ENCODE data around the gene SCRN1. TPM values are rescaled to one million over a fixed set of nuclear protein-coding genes. Genes with fewer than 3 reads are reported as not detected.

SCRN1 gene
- total and polyA plus RNA-seq, 4 donors, result 78.2 to 185 (median 147) TPM

GRCh38 chr7:29889288-29889687, 100.3 kb downstream of the SCRN1 start:
- no peak overlapping the region for H3K4me3 ChIP-seq (ENCODE audit: low read depth, low read length)
- peaks cover 30% of the 10 kb centered on the region for H3K36me3 ChIP-seq (ENCODE audit: control insufficient read depth, insufficient read depth, low read length)
- DNase-seq (ENCODE audit: low read depth in 4 of 6, low spot score in 6 of 6), result no peak
- WGBS (ENCODE audit: insufficient coverage), result 94% methylated on average over 4 of the region's 5 CpGs
- no peak overlapping the region for H3K27ac ChIP-seq (ENCODE audit: low read depth, low read length)
- H3K9me3 ChIP-seq (ENCODE audit: control insufficient read depth, insufficient read depth, low read length), result no peaks in the 10 kb centered on the region
- H3K27me3 ChIP-seq (ENCODE audit: control insufficient read depth, insufficient read depth, low read length), result no peaks in the 10 kb centered on the region
- peaks cover 3% of the 10 kb centered on the region for H3K4me1 ChIP-seq (ENCODE audit: control insufficient read depth, insufficient read depth, low read length)

- H3K4me3 ChIP-seq (ENCODE audit: low read depth, low read length), result no peak overlapping the region
- H3K4me1 ChIP-seq (ENCODE audit: control insufficient read depth, insufficient read depth, low read length), result peaks cover 9% of the 10 kb centered on the region
- H3K27me3 ChIP-seq (ENCODE audit: control insufficient read depth, insufficient read depth, low read length), result peaks cover 3% of the 10 kb centered on the region
- H3K36me3 ChIP-seq (ENCODE audit: control insufficient read depth, insufficient read depth, low read length), result peaks cover 30% of the 10 kb centered on the region
- DNase-seq (ENCODE audit: low read depth in 4 of 6, low spot score in 6 of 6), result no peak
- WGBS (ENCODE audit: insufficient coverage), result 82% methylated on average over 5 of the region's 7 CpGs
- H3K9me3 ChIP-seq (ENCODE audit: control insufficient read depth, insufficient read depth, low read length), result no peaks in the 10 kb centered on the region
- no peak overlapping the region for H3K27ac ChIP-seq (ENCODE audit: low read depth, low read length)
Observed at GRCh38 chr7:29888006-29888405, 101.6 kb downstream of the SCRN1 start.

GRCh38 chr7:29886827-29887226, 102.8 kb downstream of the SCRN1 start:
- no peak overlapping the region for H3K4me3 ChIP-seq (ENCODE audit: low read depth, low read length)
- peaks cover 26% of the 10 kb centered on the region for H3K36me3 ChIP-seq (ENCODE audit: control insufficient read depth, insufficient read depth, low read length)
- H3K27me3 ChIP-seq (ENCODE audit: control insufficient read depth, insufficient read depth, low read length), result peaks cover 3% of the 10 kb centered on the region
- 96% methylated on average over 2 of the region's 2 CpGs for WGBS (ENCODE audit: insufficient coverage)
- H3K27ac ChIP-seq (ENCODE audit: low read depth, low read length), result no peak overlapping the region
- DNase-seq (ENCODE audit: low read depth in 4 of 6, low spot score in 6 of 6), result no peak
- no peaks in the 10 kb centered on the region for H3K9me3 ChIP-seq (ENCODE audit: control insufficient read depth, insufficient read depth, low read length)
- H3K4me1 ChIP-seq (ENCODE audit: control insufficient read depth, insufficient read depth, low read length), result peaks cover 9% of the 10 kb centered on the region

- peaks cover 3% of the 10 kb centered on the region for H3K27me3 ChIP-seq (ENCODE audit: control insufficient read depth, insufficient read depth, low read length)
- no CpG with 5 or more reads among the region's 3 CpGs for WGBS (ENCODE audit: insufficient coverage)
- DNase-seq (ENCODE audit: low read depth in 4 of 6, low spot score in 6 of 6), result no peak
- H3K36me3 ChIP-seq (ENCODE audit: control insufficient read depth, insufficient read depth, low read length), result peaks cover 16% of the 10 kb centered on the region
- no peak overlapping the region for H3K4me3 ChIP-seq (ENCODE audit: low read depth, low read length)
- no peak overlapping the region for H3K27ac ChIP-seq (ENCODE audit: low read depth, low read length)
- H3K4me1 ChIP-seq (ENCODE audit: control insufficient read depth, insufficient read depth, low read length), result peaks cover 9% of the 10 kb centered on the region
- H3K9me3 ChIP-seq (ENCODE audit: control insufficient read depth, insufficient read depth, low read length), result no peaks in the 10 kb centered on the region
Observed at GRCh38 chr7:29885626-29886025, 104.0 kb downstream of the SCRN1 start.

- Histone ChIP-seq H3K9me3 (ENCODE audit: control insufficient read depth, insufficient read depth, low read length) (no peaks in the 10 kb centered on the region), H3K4me1 (ENCODE audit: control insufficient read depth, insufficient read depth, low read length) (peaks cover 9% of the 10 kb centered on the region), H3K36me3 (ENCODE audit: control insufficient read depth, insufficient read depth, low read length) (peaks cover 10% of the 10 kb centered on the region), H3K27me3 (ENCODE audit: control insufficient read depth, insufficient read depth, low read length) (peaks cover 3% of the 10 kb centered on the region), H3K27ac (ENCODE audit: low read depth, low read length) (no peak overlapping the region), H3K4me3 (ENCODE audit: low read depth, low read length) (peak overlapping the region; percentile 0)
- WGBS (ENCODE audit: insufficient coverage), result 31% methylated on average over 15 of the region's 28 CpGs
- DNase-seq (ENCODE audit: low read depth in 4 of 6, low spot score in 6 of 6), result peak in 3 of 6 donors; percentile 31 to 78 (median 68)
Observed at GRCh38 chr7:29884399-29885272, 105.0 kb downstream of the SCRN1 start.

GRCh38 chr7:29883462-29884398, 105.9 kb downstream of the SCRN1 start:
- H3K4me3 ChIP-seq (ENCODE audit: low read depth, low read length), result peak overlapping the region; percentile 9
- peak in 1 of 6 donors; percentile 54 for DNase-seq (ENCODE audit: low read depth in 4 of 6, low spot score in 6 of 6)
- no peaks in the 10 kb centered on the region for H3K9me3 ChIP-seq (ENCODE audit: control insufficient read depth, insufficient read depth, low read length)
- no peak overlapping the region for H3K27ac ChIP-seq (ENCODE audit: low read depth, low read length)
- H3K27me3 ChIP-seq (ENCODE audit: control insufficient read depth, insufficient read depth, low read length), result peaks cover 3% of the 10 kb centered on the region
- H3K4me1 ChIP-seq (ENCODE audit: control insufficient read depth, insufficient read depth, low read length), result peaks cover 9% of the 10 kb centered on the region
- WGBS (ENCODE audit: insufficient coverage), result 42% methylated on average over 18 of the region's 46 CpGs
- peaks cover 9% of the 10 kb centered on the region for H3K36me3 ChIP-seq (ENCODE audit: control insufficient read depth, insufficient read depth, low read length)

GRCh38 chr7:29882481-29882880, 107.1 kb downstream of the SCRN1 start:
- Histone ChIP-seq H3K36me3 (ENCODE audit: control insufficient read depth, insufficient read depth, low read length) (no peaks in the 10 kb centered on the region), H3K27ac (ENCODE audit: low read depth, low read length) (no peak overlapping the region), H3K4me1 (ENCODE audit: control insufficient read depth, insufficient read depth, low read length) (peaks cover 9% of the 10 kb centered on the region), H3K9me3 (ENCODE audit: control insufficient read depth, insufficient read depth, low read length) (no peaks in the 10 kb centered on the region), H3K4me3 (ENCODE audit: low read depth, low read length) (no peak overlapping the region), H3K27me3 (ENCODE audit: control insufficient read depth, insufficient read depth, low read length) (peaks cover 3% of the 10 kb centered on the region)
- DNase-seq (ENCODE audit: low read depth in 4 of 6, low spot score in 6 of 6), result no peak
- WGBS (ENCODE audit: insufficient coverage), result 100% methylated on average over 1 of the region's 1 CpG

- Histone ChIP-seq H3K36me3 (ENCODE audit: control insufficient read depth, insufficient read depth, low read length) (no peaks in the 10 kb centered on the region), H3K9me3 (ENCODE audit: control insufficient read depth, insufficient read depth, low read length) (no peaks in the 10 kb centered on the region), H3K27ac (ENCODE audit: low read depth, low read length) (no peak overlapping the region), H3K4me1 (ENCODE audit: control insufficient read depth, insufficient read depth, low read length) (peaks cover 9% of the 10 kb centered on the region), H3K27me3 (ENCODE audit: control insufficient read depth, insufficient read depth, low read length) (peaks cover 3% of the 10 kb centered on the region), H3K4me3 (ENCODE audit: low read depth, low read length) (no peak overlapping the region)
- 54% methylated on average over 4 of the region's 7 CpGs for WGBS (ENCODE audit: insufficient coverage)
- DNase-seq (ENCODE audit: low read depth in 4 of 6, low spot score in 6 of 6), result no peak
Observed at GRCh38 chr7:29881724-29882123, 107.9 kb downstream of the SCRN1 start.

- Histone ChIP-seq H3K9me3 (ENCODE audit: control insufficient read depth, insufficient read depth, low read length) (no peaks in the 10 kb centered on the region), H3K4me3 (ENCODE audit: low read depth, low read length) (no peak overlapping the region), H3K4me1 (ENCODE audit: control insufficient read depth, insufficient read depth, low read length) (peaks cover 9% of the 10 kb centered on the region), H3K27ac (ENCODE audit: low read depth, low read length) (no peak overlapping the region), H3K36me3 (ENCODE audit: control insufficient read depth, insufficient read depth, low read length) (peaks cover 3% of the 10 kb centered on the region), H3K27me3 (ENCODE audit: control insufficient read depth, insufficient read depth, low read length) (peaks cover 3% of the 10 kb centered on the region)
- no peak for DNase-seq (ENCODE audit: low read depth in 4 of 6, low spot score in 6 of 6)
- no CpG with 5 or more reads among the region's 2 CpGs for WGBS (ENCODE audit: insufficient coverage)
Observed at GRCh38 chr7:29879609-29880008, 110.0 kb downstream of the SCRN1 start.
